GM19328 (cell line): Measurements from ENCODE around the gene OCIAD2.
"Not testable (repeated sequence)": the region's sequence is repeated elsewhere in the genome, so short reads cannot be mapped to it uniquely, and the experiment has no call there.

Experiments
- ATAC-seq: cut with Tn5 transposase; IDR thresholded peaks from one replicate; pipeline ENCODE4 v1.9.1; 2021; ENCODE audit warnings: mild to moderate bottlenecking, moderate library complexity; ENCODE audit not compliant: unreplicated experiment

OCIAD2 gene

GRCh38 chr4:48854982-48855381, 51.6 kb downstream of the OCIAD2 start:
- no peak for ATAC-seq

GRCh38 chr4:48854395-48854683, 52.2 kb downstream of the OCIAD2 start:
- ATAC-seq, result no peak

DNA sequence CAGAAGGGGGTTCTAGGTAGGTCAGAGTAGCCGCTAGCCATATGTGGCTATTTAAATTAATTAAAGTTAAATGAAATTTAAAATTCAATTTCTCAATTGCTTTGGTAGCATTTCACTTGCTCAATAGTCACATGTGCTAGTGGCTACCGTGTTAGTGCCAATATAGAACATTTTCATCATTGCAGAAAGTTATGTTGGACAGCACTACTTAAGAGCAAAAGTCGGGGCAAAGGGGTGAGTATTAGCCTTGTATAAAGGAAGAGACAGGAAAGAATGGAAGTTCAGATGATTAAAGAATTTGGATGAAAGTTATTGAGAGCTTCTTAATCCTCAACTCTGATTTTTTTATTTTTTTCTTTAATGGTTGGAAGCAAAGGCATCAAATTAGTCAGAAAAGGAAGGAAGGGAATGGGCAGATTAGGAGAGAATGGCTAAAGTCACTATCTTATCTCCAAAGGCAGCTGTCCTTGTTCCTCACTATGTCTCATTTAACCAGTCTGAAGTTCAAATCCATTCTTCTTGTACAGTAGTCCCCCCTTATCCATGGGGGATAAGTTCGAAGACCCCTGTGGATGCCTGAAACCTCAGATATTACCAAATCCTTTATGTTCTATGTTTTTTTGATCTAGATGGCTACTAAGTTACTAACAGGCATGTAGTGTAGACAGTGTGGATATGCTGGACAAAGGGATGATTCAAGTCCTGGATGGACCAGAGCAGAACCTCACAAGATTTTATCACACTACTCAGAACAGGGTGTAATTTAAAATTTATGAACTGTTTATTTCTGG, 52.8 kb downstream of the OCIAD2 start:
- no peak for ATAC-seq

DNA sequence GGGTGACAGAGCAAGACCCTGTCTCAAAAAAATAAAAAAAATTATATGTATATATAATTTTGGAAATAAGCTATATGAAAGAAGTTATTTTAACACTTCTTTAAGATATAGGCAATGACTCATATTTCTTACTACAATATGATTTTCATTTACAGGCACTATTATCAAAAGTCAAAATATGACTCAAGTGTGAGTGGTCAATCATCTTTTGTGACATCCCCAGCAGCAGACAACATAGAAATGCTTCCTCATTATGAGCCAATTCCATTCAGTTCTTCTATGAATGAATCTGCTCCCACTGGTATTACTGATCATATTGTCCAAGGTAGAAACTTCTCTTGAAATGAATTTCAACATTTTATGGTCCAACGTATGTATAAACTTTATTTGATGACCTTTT, 54.9 kb downstream of the OCIAD2 start:
- ATAC-seq, result no peak

DNA sequence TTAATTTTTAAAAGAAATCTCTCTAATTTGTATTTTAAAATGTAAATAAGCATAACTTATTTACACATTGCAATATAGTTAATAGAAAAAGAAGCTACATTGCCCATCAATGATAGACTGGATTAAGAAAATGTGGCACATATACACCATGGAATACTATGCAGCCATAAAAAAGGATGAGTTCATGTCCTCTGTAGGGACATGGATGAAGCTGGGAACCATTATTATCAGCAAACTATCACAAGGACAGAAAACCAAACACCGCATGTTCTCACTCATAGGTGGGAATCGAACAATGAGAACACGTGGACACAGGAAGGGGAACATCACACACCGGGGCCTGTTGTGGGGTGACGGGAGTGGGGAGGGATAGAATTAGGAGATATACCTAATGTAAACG, 57.8 kb downstream of the OCIAD2 start:
- ATAC-seq, result not testable (repeated sequence)

- ATAC-seq, result no peak
These were observed 61.7 kb downstream of the OCIAD2 start for GRCh38 chr4:48844843-48845242.

- no peak for ATAC-seq
These were observed 65.3 kb downstream of the OCIAD2 start for GRCh38 chr4:48841045-48841827.

DNA sequence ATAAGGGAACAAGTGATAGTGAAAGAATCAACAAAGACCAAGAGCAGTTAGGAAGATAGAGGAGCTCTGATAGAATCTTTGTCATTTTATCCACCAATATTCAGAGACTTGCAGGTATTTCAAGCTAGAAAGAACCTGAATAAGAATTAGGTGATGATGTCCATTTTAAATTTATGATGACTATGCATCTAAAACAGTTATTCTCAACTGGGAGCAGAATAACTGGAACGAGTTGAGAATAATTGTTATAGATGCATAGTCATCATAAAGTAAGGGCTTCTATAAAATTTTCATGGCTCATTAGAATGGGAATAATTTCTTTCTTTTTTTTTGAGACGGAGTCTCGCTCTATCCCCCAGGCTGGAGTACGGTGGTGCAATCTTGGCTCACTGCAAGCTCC, 69.9 kb downstream of the OCIAD2 start:
- no peak for ATAC-seq
